ENCODE measurements around the gene ARMH2. TPM values are rescaled to one million over a fixed set of nuclear protein-coding genes. Genes with fewer than 3 reads are reported as not detected.

Gene ARMH2
- total and polyA plus RNA-seq, 9 of the 15 experiments (the other 6 are each of a cell fraction or from before 2014, with no cell fraction given) = not detected

DNA sequence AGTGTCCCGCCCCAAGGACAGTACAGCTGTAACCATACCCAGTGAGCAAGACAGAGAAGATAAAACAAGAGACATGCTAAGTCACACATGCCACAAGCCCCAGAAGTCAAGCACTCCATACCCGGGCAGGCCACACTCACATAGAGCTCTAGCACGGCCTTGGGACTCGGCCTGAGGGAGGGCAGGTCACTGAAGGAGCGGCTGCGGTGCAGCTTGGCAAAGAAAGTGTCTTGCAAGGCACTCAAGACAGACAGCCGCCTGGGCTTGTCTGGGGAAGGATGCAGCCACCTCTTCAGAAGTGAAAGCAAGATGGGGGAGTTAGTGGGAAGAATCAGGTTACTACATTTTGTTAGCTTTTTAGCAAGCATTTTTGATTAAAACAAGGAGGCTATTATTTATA lies 48.7 kb upstream of the ARMH2 start:
- POLR2A ChIA-PET = interaction anchor here (0.6 kb wide), 1 partner anchor 660 kb away, joined by 3 read pairs; no protein-coding TSS in a partner anchor
- Histone ChIP-seq H3K4me2 (ENCODE audit: insufficient read depth, low read length) (no peak overlapping the region), H3K4me1 (replicated peaks in 1 of 2; ENCODE audit: control insufficient read depth in 2 of 2, insufficient read depth in 2 of 2, low read length in 2 of 2) (no peaks in the 10 kb centered on the region), H3K36me3 (ENCODE audit: control insufficient read depth, insufficient read depth, low read length) (no peaks in the 10 kb centered on the region), H3K9me3 (replicated peaks; ENCODE audit: control insufficient read depth, insufficient read depth, low read depth, low read length) (no peaks in the 10 kb centered on the region), H3K79me2 (ENCODE audit: control insufficient read depth, insufficient read depth, low read length) (no peaks in the 10 kb centered on the region), H3K27ac (ENCODE audit: extremely low read depth, low read depth, low read length) (no peak overlapping the region), H4K20me1 (replicated peaks; ENCODE audit: control insufficient read depth, insufficient read depth, low read length) (no peaks in the 10 kb centered on the region), H3K27me3 (ENCODE audit: control insufficient read depth in 2 of 2, insufficient read depth in 2 of 2, low read length in 2 of 2) (peaks cover 25 to 59% of the 10 kb centered on the region in 2 experiments; a peak in 4 of 5 replicates), H2AFZ (ENCODE audit: low read depth, low read length) (no peak overlapping the region), H3K4me3 (no peak overlapping the region), H3K9ac (ENCODE audit: insufficient read depth in 1 of 2, low read depth in 2 of 2, low read length in 2 of 2) (no peak overlapping the region), H3K9me1 (ENCODE audit: control insufficient read depth, insufficient read depth, low read length) (no peaks in the 10 kb centered on the region)
- DNase-seq (ENCODE audit: extremely low read depth in 1 of 4, low spot score in 3 of 4) (no peak), FAIRE-seq (no peak), ATAC-seq (no peak)
- CTCF ChIA-PET (ENCODE audit: low intra/inter-chr PET ratio) = no interaction called here
- intact Hi-C loops (cut with micrococcal nuclease) (no loop called here), in situ Hi-C loops (cut with MboI) (no loop called here)
- TF ChIP-seq, protein P1, sequence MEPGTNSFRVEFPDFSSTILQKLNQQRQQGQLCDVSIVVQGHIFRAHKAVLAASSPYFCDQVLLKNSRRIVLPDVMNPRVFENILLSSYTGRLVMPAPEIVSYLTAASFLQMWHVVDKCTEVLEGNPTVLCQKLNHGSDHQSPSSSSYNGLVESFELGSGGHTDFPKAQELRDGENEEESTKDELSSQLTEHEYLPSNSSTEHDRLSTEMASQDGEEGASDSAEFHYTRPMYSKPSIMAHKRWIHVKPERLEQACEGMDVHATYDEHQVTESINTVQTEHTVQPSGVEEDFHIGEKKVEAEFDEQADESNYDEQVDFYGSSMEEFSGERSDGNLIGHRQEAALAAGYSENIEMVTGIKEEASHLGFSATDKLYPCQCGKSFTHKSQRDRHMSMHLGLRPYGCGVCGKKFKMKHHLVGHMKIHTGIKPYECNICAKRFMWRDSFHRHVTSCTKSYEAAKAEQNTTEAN (CRISPR knock-in tag; IDR thresholded peaks at IDR 0.05) = no peak
- TF ChIP-seq MYNN (IDR thresholded peaks at IDR 0.05) = no peak
- TF ChIP-seq MYNN (CRISPR knock-in tag; IDR thresholded peaks at IDR 0.05) = no peak
- TF ChIP-seq, protein P2, sequence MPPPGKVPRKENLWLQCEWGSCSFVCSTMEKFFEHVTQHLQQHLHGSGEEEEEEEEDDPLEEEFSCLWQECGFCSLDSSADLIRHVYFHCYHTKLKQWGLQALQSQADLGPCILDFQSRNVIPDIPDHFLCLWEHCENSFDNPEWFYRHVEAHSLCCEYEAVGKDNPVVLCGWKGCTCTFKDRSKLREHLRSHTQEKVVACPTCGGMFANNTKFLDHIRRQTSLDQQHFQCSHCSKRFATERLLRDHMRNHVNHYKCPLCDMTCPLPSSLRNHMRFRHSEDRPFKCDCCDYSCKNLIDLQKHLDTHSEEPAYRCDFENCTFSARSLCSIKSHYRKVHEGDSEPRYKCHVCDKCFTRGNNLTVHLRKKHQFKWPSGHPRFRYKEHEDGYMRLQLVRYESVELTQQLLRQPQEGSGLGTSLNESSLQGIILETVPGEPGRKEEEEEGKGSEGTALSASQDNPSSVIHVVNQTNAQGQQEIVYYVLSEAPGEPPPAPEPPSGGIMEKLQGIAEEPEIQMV (tag; conservative IDR thresholded peaks at IDR 0.05; ENCODE audit: low read depth) = no peak
- TF ChIP-seq ETV5 (CRISPR knock-in tag; IDR thresholded peaks at IDR 0.05; ENCODE audit: low read depth) = no peak
- TF ChIP-seq, protein P3, sequence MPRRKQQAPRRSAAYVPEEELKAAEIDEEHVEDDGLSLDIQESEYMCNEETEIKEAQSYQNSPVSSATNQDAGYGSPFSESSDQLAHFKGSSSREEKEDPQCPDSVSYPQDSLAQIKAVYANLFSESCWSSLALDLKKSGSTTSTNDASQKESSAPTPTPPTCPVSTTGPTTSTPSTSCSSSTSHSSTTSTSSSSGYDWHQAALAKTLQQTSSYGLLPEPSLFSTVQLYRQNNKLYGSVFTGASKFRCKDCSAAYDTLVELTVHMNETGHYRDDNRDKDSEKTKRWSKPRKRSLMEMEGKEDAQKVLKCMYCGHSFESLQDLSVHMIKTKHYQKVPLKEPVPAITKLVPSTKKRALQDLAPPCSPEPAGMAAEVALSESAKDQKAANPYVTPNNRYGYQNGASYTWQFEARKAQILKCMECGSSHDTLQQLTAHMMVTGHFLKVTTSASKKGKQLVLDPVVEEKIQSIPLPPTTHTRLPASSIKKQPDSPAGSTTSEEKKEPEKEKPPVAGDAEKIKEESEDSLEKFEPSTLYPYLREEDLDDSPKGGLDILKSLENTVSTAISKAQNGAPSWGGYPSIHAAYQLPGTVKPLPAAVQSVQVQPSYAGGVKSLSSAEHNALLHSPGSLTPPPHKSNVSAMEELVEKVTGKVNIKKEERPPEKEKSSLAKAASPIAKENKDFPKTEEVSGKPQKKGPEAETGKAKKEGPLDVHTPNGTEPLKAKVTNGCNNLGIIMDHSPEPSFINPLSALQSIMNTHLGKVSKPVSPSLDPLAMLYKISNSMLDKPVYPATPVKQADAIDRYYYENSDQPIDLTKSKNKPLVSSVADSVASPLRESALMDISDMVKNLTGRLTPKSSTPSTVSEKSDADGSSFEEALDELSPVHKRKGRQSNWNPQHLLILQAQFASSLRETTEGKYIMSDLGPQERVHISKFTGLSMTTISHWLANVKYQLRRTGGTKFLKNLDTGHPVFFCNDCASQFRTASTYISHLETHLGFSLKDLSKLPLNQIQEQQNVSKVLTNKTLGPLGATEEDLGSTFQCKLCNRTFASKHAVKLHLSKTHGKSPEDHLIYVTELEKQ (CRISPR knock-in tag; IDR thresholded peaks at IDR 0.05) = no peak
- TF ChIP-seq, protein P4, sequence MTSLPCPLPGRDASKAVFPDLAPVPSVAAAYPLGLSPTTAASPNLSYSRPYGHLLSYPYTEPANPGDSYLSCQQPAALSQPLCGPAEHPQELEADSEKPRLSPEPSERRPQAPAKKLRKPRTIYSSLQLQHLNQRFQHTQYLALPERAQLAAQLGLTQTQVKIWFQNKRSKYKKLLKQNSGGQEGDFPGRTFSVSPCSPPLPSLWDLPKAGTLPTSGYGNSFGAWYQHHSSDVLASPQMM (CRISPR knock-in tag; IDR thresholded peaks at IDR 0.05) = no peak
- no peak for TF ChIP-seq MTF1 (CRISPR knock-in tag; IDR thresholded peaks at IDR 0.05; ENCODE audit: borderline replicate concordance)
- TF ChIP-seq IRF2 (CRISPR knock-in tag; IDR thresholded peaks at IDR 0.05) = no peak
- TF ChIP-seq L3MBTL2 (IDR thresholded peaks at IDR 0.05) = no peak
- TF ChIP-seq TEAD1 (CRISPR knock-in tag; IDR thresholded peaks at IDR 0.05) = no peak
- no peak for TF ChIP-seq CC2D1A (IDR thresholded peaks at IDR 0.05)
- WGBS (ENCODE audit: insufficient coverage, low coverage, missing lambda C conversion rate) = 0% methylated on average over 7 of the region's 7 CpGs
- no TSS peak for BruUV-seq (replicated peaks)

Data from K562 (cell line).